ENCODE results near the gene BMAL1. TPM values are rescaled to one million over a fixed set of nuclear protein-coding genes. Genes with fewer than 3 reads are reported as not detected.

Gene BMAL1
- total and polyA plus RNA-seq, 8 donors = 7.1 to 132 (median 16.4) TPM

GRCh38 chr11:13375798-13376197, 98.2 kb downstream of the BMAL1 start:
- Histone ChIP-seq H3K4me1 (no peaks in the 10 kb centered on the region), H3K36me3 (peaks cover 53 to 100% (median 100%) of the 10 kb centered on the region in 4 donors)

DNA sequence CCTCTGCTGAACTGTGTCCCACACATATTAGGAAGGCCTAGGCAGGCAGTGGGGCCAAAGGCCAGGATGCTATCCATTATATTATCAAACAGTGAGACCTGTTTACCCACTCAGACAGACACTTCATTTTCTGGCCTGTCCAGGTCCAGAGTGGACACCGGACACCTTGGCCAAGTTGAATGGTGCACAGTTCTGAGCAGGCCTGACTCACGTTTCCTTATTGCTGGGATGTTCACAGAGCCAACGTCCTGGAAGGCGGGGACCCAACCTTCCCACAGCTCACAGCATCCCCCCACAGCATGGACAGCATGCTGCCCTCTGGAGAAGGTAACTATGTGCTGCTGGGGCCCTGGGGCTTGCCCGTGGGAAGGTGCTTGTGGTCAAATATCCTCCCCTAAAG, 98.8 kb downstream of the BMAL1 start:
- intact Hi-C loops (cut with DNase I; ENCODE audit: low total_unique reads) = no loop called here
- Histone ChIP-seq H3K36me3 (peaks cover 56 to 100% (median 100%) of the 10 kb centered on the region in 4 donors), H3K4me1 (no peaks in the 10 kb centered on the region), H3K4me3 (no peak overlapping the region), H3K9me3 (no peaks in the 10 kb centered on the region), H3K27ac (no peak overlapping the region), H3K27me3 (no peaks in the 10 kb centered on the region)
- no peak for TF ChIP-seq POLR2AphosphoS5 (IDR thresholded peaks at IDR 0.05)
- TF ChIP-seq POLR2A (IDR thresholded peaks at IDR 0.05) = no peak
- TF ChIP-seq, protein P1, sequence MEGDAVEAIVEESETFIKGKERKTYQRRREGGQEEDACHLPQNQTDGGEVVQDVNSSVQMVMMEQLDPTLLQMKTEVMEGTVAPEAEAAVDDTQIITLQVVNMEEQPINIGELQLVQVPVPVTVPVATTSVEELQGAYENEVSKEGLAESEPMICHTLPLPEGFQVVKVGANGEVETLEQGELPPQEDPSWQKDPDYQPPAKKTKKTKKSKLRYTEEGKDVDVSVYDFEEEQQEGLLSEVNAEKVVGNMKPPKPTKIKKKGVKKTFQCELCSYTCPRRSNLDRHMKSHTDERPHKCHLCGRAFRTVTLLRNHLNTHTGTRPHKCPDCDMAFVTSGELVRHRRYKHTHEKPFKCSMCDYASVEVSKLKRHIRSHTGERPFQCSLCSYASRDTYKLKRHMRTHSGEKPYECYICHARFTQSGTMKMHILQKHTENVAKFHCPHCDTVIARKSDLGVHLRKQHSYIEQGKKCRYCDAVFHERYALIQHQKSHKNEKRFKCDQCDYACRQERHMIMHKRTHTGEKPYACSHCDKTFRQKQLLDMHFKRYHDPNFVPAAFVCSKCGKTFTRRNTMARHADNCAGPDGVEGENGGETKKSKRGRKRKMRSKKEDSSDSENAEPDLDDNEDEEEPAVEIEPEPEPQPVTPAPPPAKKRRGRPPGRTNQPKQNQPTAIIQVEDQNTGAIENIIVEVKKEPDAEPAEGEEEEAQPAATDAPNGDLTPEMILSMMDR (IDR thresholded peaks at IDR 0.05) = no peak
- TF ChIP-seq EP300 (IDR thresholded peaks at IDR 0.05) = no peak
- WGBS, 5 donors = 73 to 89% (median 81%) methylated on average over 5 of the region's 5 CpGs
- no peak for DNase-seq

More at GRCh38 chr11:13375798-13376197, 98.2 kb downstream of the BMAL1 start:
- intact Hi-C loops (cut with DNase I; ENCODE audit: low total_unique reads) = no loop called here
- no peak overlapping the region for H3K4me3 ChIP-seq
- no peaks in the 10 kb centered on the region for H3K27me3 ChIP-seq
- TF ChIP-seq EP300 (IDR thresholded peaks at IDR 0.05) = no peak
- TF ChIP-seq, protein P1 (IDR thresholded peaks at IDR 0.05) = no peak
- TF ChIP-seq POLR2A (IDR thresholded peaks at IDR 0.05) = no peak
- TF ChIP-seq POLR2AphosphoS5 (IDR thresholded peaks at IDR 0.05) = no peak
- no peak for DNase-seq
- H3K27ac ChIP-seq = no peak overlapping the region
- H3K9me3 ChIP-seq = no peaks in the 10 kb centered on the region

GRCh38 chr11:13376838-13377237, 99.2 kb downstream of the BMAL1 start:
- no peak overlapping the region for H3K4me3 ChIP-seq
- no peaks in the 10 kb centered on the region for H3K4me1 ChIP-seq
- peaks cover 54 to 100% (median 100%) of the 10 kb centered on the region in 4 donors for H3K36me3 ChIP-seq
- 92 to 97% (median 95%) methylated on average over 8 of the region's 8 CpGs for WGBS, 5 donors
- no peaks in the 10 kb centered on the region for H3K9me3 ChIP-seq
- intact Hi-C loops (cut with DNase I; ENCODE audit: low total_unique reads) = no loop called here
- TF ChIP-seq POLR2AphosphoS5 (IDR thresholded peaks at IDR 0.05) (no peak), EP300 (IDR thresholded peaks at IDR 0.05) (no peak), POLR2A (IDR thresholded peaks at IDR 0.05) (no peak)
- TF ChIP-seq, protein P1 (IDR thresholded peaks at IDR 0.05) = no peak
- H3K27ac ChIP-seq = no peak overlapping the region
- H3K27me3 ChIP-seq = no peaks in the 10 kb centered on the region
- no peak for DNase-seq

DNA sequence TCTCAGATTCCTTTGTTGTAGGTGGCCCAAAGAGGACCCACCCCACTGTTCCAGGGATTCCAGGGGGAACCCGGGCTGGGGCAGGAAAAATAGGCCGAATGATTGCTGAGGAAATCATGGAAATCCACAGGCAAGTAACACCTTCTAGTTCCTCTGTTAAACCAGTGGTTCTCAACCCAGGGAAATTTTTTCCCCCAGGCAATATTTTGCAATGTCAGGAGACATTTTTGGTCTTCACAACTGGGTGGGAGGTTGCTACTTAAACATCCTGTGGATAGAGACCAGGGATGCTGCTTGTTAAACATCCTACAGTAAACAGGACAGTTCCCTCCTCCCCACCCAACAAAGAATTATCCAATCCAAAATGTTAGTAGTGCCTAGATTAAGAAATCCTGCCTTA, 100.7 kb downstream of the BMAL1 start:
- Histone ChIP-seq H3K36me3 (peaks cover 49 to 100% (median 100%) of the 10 kb centered on the region in 4 donors), H3K27me3 (no peaks in the 10 kb centered on the region), H3K9me3 (no peaks in the 10 kb centered on the region), H3K4me1 (no peaks in the 10 kb centered on the region), H3K4me3 (no peak overlapping the region), H3K27ac (no peak overlapping the region)
- no peak for DNase-seq
- TF ChIP-seq, protein P1 (IDR thresholded peaks at IDR 0.05) = no peak
- TF ChIP-seq POLR2AphosphoS5 (IDR thresholded peaks at IDR 0.05) = no peak
- no peak for TF ChIP-seq POLR2A (IDR thresholded peaks at IDR 0.05)
- no peak for TF ChIP-seq EP300 (IDR thresholded peaks at IDR 0.05)
- WGBS, 5 donors = 83 to 92% (median 89%) methylated on average over 2 of the region's 2 CpGs
- intact Hi-C loops (cut with DNase I; ENCODE audit: low total_unique reads) = no loop called here

All from stomach (tissue), 9 donors.